Liver (tissue), 9 donors: ENCODE data around the gene QSOX1. TPM values are rescaled to one million over a fixed set of nuclear protein-coding genes. Genes with fewer than 3 reads are reported as not detected.

Experiments used
- DNase-seq: peaks from one replicate; pipeline ENCODE4 v3.0.0-alpha.2; 2017; ENCODE audit warnings: low spot score
- H3K27ac ChIP-seq, 2 donors: one replicate each; pipeline ENCODE4 v1.7.0; 2013; ENCODE audit warnings: inconsistent platforms in 2 of 2, low read length in 2 of 2, control low read depth in 1 of 2, low read depth in 1 of 2, mild to moderate bottlenecking in 1 of 2
- H3K27me3 ChIP-seq, 4 donors: one replicate each; pipeline versions ENCODE4 v1.6.1 to v1.7.0; 2013; ENCODE audit warnings: low read length in 3 of 4, inconsistent platforms in 1 of 4, mild to moderate bottlenecking in 1 of 4, moderate library complexity in 1 of 4; ENCODE audit not compliant: control insufficient read depth in 4 of 4, insufficient read depth in 4 of 4
- H3K36me3 ChIP-seq, 4 donors: one replicate each; pipeline versions ENCODE4 v1.6.1 to v1.7.0; 2013; ENCODE audit warnings: low read length in 3 of 4, mild to moderate bottlenecking in 3 of 4, low read depth in 1 of 4, moderate library complexity in 1 of 4; ENCODE audit not compliant: control insufficient read depth in 4 of 4, insufficient read depth in 3 of 4
- H3K4me1 ChIP-seq, 4 donors: one replicate each; pipeline versions ENCODE4 v1.6.1 to v1.7.0; 2013; ENCODE audit warnings: low read length in 3 of 4, mild to moderate bottlenecking in 3 of 4, moderate library complexity in 1 of 4; ENCODE audit not compliant: control insufficient read depth in 4 of 4, insufficient read depth in 4 of 4
- H3K4me3 ChIP-seq, 3 donors: one replicate each; pipeline versions ENCODE4 v1.6.1 to v1.7.0; 2013; ENCODE audit warnings: low read length in 3 of 3, control low read depth in 1 of 3, low read depth in 1 of 3, mild to moderate bottlenecking in 1 of 3
- H3K9ac ChIP-seq, 2 donors: one replicate each; pipeline ENCODE4 v1.7.0; 2013; ENCODE audit warnings: low read length in 2 of 2, mild to moderate bottlenecking in 2 of 2, moderate library complexity in 2 of 2, control low read depth in 1 of 2, low read depth in 1 of 2
- H3K9me3 ChIP-seq, 4 donors: one replicate each; pipeline versions ENCODE4 v1.6.1 to v1.7.0; 2013; ENCODE audit warnings: low read length in 3 of 4; ENCODE audit not compliant: control insufficient read depth in 4 of 4
- EGR1 ChIP-seq, 2 donors: IDR thresholded peaks; 2 replicates each; pipeline ENCODE4 v1.6.1; 2016 to 2018; ENCODE audit warnings: antibody characterized with exemption in 2 of 2, low read depth in 2 of 2
- FOXA1 ChIP-seq: IDR thresholded peaks from 2 replicates; pipeline ENCODE4 v1.6.1; 2016; ENCODE audit warnings: antibody characterized with exemption
- FOXA2 ChIP-seq: IDR thresholded peaks from 2 replicates; pipeline ENCODE4 v1.6.1; 2016; ENCODE audit warnings: antibody characterized with exemption
- GABPA ChIP-seq, 2 donors: IDR thresholded peaks in 1 of 2; conservative IDR thresholded peaks in 1 of 2; 2 replicates each; pipeline ENCODE4 v1.6.1; 2016; ENCODE audit warnings: antibody characterized with exemption in 2 of 2, mild to moderate bottlenecking in 1 of 2, moderate library complexity in 1 of 2
- HNF4A ChIP-seq, 2 donors: conservative IDR thresholded peaks; 2 replicates each; pipeline ENCODE4 v1.6.1; 2016; ENCODE audit warnings: antibody characterized with exemption in 2 of 2, mild to moderate bottlenecking in 2 of 2
- JUND ChIP-seq, 2 donors: IDR thresholded peaks; 2 replicates each; pipeline ENCODE4 v1.6.1; 2016; ENCODE audit warnings: antibody characterized with exemption in 2 of 2
- NR2F2 ChIP-seq: IDR thresholded peaks from 2 replicates; pipeline ENCODE4 v1.6.1; 2016; ENCODE audit warnings: antibody characterized with exemption
- RAD21 ChIP-seq, 2 donors: IDR thresholded peaks; 2 replicates each; pipeline ENCODE4 v1.6.1; 2016; ENCODE audit warnings: antibody characterized with exemption in 2 of 2, mild to moderate bottlenecking in 2 of 2
- RXRA ChIP-seq, 2 donors: IDR thresholded peaks; 2 replicates each; pipeline ENCODE4 v1.6.1; 2017 to 2018; ENCODE audit warnings: antibody characterized with exemption in 2 of 2, mild to moderate bottlenecking in 1 of 2
- SP1 ChIP-seq: IDR thresholded peaks from 2 replicates; pipeline ENCODE4 v1.6.1; 2018; ENCODE audit warnings: antibody characterized with exemption, mild to moderate bottlenecking
- TAF1 ChIP-seq: conservative IDR thresholded peaks from 2 replicates; pipeline ENCODE4 v1.6.1; 2016; ENCODE audit warnings: antibody characterized with exemption, mild to moderate bottlenecking
- YY1 ChIP-seq: IDR thresholded peaks from 2 replicates; pipeline ENCODE4 v1.6.1; 2016; ENCODE audit warnings: antibody characterized with exemption, mild to moderate bottlenecking
- WGBS: extraction: QIAGEN DNeasy Blood & Tissue Kit; methylation state at CpG from one replicate; pipeline ENCODE4 v1.1.7; 2013; 5-methylcytosine and 5-hydroxymethylcytosine counted together
- polyA plus RNA-seq, 2 donors: library from polyadenylated mRNA; stranded (reverse) in 1 of 2; unstranded in 1 of 2; fragments of 200-250 nt in 1 of 2; fragments of >200 nt in 1 of 2; fragmentation: Nextera tagmentation in 1 of 2; extraction: Ambion mirVana in 1 of 2; gene quantifications; one replicate each; pipeline versions ENCODE4 v1.2.1 to v1.2.3, GENCODE V29; 2013 to 2015
- total RNA-seq, 2 donors: library from RNA; depleted of rRNA; stranded (reverse); fragments of >200 nt; gene quantifications; one replicate each; pipeline ENCODE4 v1.2.3, GENCODE V29; 2014
- TF ChIP-seq, protein P1 (sequence below): IDR thresholded peaks from 2 replicates; pipeline ENCODE4 v1.6.1; 2016; ENCODE audit warnings: antibody characterized with exemption, mild to moderate bottlenecking
- TF ChIP-seq, protein P2 (sequence below): fragments of 150-350 bp; IDR thresholded peaks from 2 replicates; pipeline ENCODE4 v1.5.1; 2017; ENCODE audit warnings: improper control_type of control experiment, low read depth, low read length; ENCODE audit not compliant: missing input control
- TF ChIP-seq, protein P3 (sequence below): IDR thresholded peaks from 2 replicates; pipeline ENCODE4 v1.6.1; 2016; ENCODE audit warnings: antibody characterized with exemption
- TF ChIP-seq, protein P4 (sequence below): IDR thresholded peaks from 2 replicates; pipeline ENCODE4 v1.6.1; 2016; ENCODE audit warnings: antibody characterized with exemption
- donor health status: healthy.
- donor health status: healthy.
- donor health status: healthy.
- donor health status: healthy.
- donor health status: healthy.

Gene QSOX1
- total and polyA plus RNA-seq, 4 donors: 14.3 to 49.2 (median 38.1) TPM

DNA sequence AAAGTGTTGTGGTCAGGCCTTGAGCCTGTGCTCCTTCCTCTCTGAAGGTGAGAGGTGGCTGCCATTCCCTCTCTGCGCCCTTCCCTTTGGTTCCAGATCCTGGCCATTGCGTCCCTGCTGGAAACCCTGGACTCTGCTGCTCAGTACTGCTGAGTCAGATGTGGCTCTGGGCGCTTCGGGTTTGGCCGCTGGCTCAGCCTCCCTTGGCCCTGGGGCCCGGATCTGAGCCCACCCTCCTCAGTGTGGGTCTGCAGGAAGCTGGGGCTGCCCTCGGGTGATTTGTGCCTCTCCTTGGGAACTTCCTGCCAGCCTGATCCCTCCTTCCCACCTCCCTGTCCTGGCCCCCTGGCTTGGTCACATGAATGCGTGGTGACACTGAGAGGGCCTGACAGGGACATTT, 32.2 kb downstream of the QSOX1 start:
- Histone ChIP-seq H3K4me1 (no peaks in the 10 kb centered on the region), H3K27ac (no peak overlapping the region), H3K9me3 (no peaks in the 10 kb centered on the region), H3K36me3 (peaks cover 0 to 9% (median 3%) of the 10 kb centered on the region in 4 donors), H3K27me3 (no peaks in the 10 kb centered on the region), H3K9ac (no peak overlapping the region), H3K4me3 (no peak overlapping the region)
- TF ChIP-seq SP1 (no peak), HNF4A (conservative IDR thresholded peaks at IDR 0.05) (no peak)
- TF ChIP-seq, protein P1, sequence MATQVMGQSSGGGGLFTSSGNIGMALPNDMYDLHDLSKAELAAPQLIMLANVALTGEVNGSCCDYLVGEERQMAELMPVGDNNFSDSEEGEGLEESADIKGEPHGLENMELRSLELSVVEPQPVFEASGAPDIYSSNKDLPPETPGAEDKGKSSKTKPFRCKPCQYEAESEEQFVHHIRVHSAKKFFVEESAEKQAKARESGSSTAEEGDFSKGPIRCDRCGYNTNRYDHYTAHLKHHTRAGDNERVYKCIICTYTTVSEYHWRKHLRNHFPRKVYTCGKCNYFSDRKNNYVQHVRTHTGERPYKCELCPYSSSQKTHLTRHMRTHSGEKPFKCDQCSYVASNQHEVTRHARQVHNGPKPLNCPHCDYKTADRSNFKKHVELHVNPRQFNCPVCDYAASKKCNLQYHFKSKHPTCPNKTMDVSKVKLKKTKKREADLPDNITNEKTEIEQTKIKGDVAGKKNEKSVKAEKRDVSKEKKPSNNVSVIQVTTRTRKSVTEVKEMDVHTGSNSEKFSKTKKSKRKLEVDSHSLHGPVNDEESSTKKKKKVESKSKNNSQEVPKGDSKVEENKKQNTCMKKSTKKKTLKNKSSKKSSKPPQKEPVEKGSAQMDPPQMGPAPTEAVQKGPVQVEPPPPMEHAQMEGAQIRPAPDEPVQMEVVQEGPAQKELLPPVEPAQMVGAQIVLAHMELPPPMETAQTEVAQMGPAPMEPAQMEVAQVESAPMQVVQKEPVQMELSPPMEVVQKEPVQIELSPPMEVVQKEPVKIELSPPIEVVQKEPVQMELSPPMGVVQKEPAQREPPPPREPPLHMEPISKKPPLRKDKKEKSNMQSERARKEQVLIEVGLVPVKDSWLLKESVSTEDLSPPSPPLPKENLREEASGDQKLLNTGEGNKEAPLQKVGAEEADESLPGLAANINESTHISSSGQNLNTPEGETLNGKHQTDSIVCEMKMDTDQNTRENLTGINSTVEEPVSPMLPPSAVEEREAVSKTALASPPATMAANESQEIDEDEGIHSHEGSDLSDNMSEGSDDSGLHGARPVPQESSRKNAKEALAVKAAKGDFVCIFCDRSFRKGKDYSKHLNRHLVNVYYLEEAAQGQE: no peak
- TF ChIP-seq, protein P2, sequence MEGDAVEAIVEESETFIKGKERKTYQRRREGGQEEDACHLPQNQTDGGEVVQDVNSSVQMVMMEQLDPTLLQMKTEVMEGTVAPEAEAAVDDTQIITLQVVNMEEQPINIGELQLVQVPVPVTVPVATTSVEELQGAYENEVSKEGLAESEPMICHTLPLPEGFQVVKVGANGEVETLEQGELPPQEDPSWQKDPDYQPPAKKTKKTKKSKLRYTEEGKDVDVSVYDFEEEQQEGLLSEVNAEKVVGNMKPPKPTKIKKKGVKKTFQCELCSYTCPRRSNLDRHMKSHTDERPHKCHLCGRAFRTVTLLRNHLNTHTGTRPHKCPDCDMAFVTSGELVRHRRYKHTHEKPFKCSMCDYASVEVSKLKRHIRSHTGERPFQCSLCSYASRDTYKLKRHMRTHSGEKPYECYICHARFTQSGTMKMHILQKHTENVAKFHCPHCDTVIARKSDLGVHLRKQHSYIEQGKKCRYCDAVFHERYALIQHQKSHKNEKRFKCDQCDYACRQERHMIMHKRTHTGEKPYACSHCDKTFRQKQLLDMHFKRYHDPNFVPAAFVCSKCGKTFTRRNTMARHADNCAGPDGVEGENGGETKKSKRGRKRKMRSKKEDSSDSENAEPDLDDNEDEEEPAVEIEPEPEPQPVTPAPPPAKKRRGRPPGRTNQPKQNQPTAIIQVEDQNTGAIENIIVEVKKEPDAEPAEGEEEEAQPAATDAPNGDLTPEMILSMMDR: no peak
- WGBS: 65% methylated on average over 8 of the region's 8 CpGs
- DNase-seq: no peak

DNA sequence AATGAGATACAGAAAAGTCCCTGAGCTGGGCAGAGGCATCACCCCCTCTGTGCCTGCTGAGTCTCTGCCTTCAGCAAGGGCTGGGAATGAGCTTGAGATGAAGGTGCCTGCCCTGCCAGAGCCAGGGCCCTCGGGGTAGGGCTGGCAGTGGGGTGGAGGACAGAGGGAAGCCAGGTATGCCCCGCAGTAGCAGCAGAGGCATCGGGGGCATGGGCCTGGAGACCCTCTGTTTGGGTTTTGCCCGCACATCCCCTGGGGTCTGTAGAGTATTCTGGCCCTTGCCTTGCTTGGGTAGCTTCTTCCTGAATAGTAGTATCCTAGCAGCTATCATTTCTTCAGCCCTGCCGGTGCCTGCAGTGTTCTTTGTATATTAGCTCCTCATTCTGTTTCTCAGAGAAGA, 33.0 kb downstream of the QSOX1 start:
- Histone ChIP-seq H3K27ac (no peak overlapping the region), H3K36me3 (peaks cover 0 to 6% (median 3%) of the 10 kb centered on the region in 4 donors), H3K4me1 (no peaks in the 10 kb centered on the region)

More for the DNA sequence above, 33.0 kb downstream of the QSOX1 start:
- Histone ChIP-seq H3K27me3 (no peaks in the 10 kb centered on the region), H3K9ac (no peak overlapping the region), H3K4me3 (no peak overlapping the region), H3K9me3 (no peaks in the 10 kb centered on the region)
- WGBS: 82% methylated on average over 5 of the region's 5 CpGs
- no peak for DNase-seq
- TF ChIP-seq RXRA (IDR thresholded peaks at IDR 0.05) (no peak), NR2F2 (no peak), FOXA2 (no peak), FOXA1 (no peak), RAD21 (IDR thresholded peaks at IDR 0.05) (no peak), YY1 (no peak), TAF1 (no peak), JUND (IDR thresholded peaks at IDR 0.05) (no peak), EGR1 (IDR thresholded peaks at IDR 0.05; ENCODE audit: low read depth in 2 of 2) (no peak), SP1 (no peak), HNF4A (conservative IDR thresholded peaks at IDR 0.05) (no peak), GABPA (IDR thresholded peaks at IDR 0.05 in 1 of 2, conservative IDR thresholded peaks at IDR 0.05 in 1 of 2) (no peak)
- TF ChIP-seq, protein P2: no peak
- TF ChIP-seq, protein P3, sequence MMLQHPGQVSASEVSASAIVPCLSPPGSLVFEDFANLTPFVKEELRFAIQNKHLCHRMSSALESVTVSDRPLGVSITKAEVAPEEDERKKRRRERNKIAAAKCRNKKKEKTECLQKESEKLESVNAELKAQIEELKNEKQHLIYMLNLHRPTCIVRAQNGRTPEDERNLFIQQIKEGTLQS: no peak
- TF ChIP-seq, protein P4, sequence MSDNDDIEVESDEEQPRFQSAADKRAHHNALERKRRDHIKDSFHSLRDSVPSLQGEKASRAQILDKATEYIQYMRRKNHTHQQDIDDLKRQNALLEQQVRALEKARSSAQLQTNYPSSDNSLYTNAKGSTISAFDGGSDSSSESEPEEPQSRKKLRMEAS: no peak
- TF ChIP-seq, protein P1: no peak
